Mesothelial cell of epicardium (in vitro differentiated cells): ENCODE data around the gene CLIP4. TPM values are rescaled to one million over a fixed set of nuclear protein-coding genes. Genes with fewer than 3 reads are reported as not detected.

ENCODE experiments used
- DNase-seq, 2 experiments: peaks; one replicate each; pipeline ENCODE4 v3.0.0; 2021; ENCODE audit warnings: low spot score in 2 of 2; ENCODE audit not compliant: unreplicated experiment in 2 of 2
- H3K27ac Mint-ChIP-seq: 2 replicates; pipeline ENCODE4 v1.8.0; 2021; ENCODE audit warnings: mixed read lengths
- H3K27me3 Mint-ChIP-seq: 2 replicates; pipeline ENCODE4 v1.8.0; 2021; ENCODE audit warnings: low read depth, mixed read lengths
- H3K36me3 Mint-ChIP-seq: 2 replicates; pipeline ENCODE4 v1.8.0; 2021; ENCODE audit warnings: mixed read lengths
- H3K4me1 Mint-ChIP-seq: 2 replicates; pipeline ENCODE4 v1.8.0; 2021; ENCODE audit warnings: mixed read lengths
- H3K4me3 Mint-ChIP-seq: 2 replicates; pipeline ENCODE4 v1.8.0; 2021; ENCODE audit warnings: mild to moderate bottlenecking, moderate library complexity, mixed read lengths
- H3K9me3 Mint-ChIP-seq: 2 replicates; pipeline ENCODE4 v1.8.0; 2021; ENCODE audit warnings: mixed read lengths
- total RNA-seq: library from RNA; stranded (reverse); gene quantifications from 3 replicates; pipeline ENCODE4 v1.2.1, GENCODE V29; 2021
- TF ChIP-seq, protein P1 (sequence below): fragments of 200-600 bp; sonication (generic); IDR thresholded peaks from one replicate; pipeline ENCODE4 v1.5.0; 2021; ENCODE audit warnings: antibody characterized with exemption; ENCODE audit not compliant: unreplicated experiment

The CLIP4 gene
- total RNA-seq, 1 donor from 2014 or later = 31.7 TPM

DNA sequence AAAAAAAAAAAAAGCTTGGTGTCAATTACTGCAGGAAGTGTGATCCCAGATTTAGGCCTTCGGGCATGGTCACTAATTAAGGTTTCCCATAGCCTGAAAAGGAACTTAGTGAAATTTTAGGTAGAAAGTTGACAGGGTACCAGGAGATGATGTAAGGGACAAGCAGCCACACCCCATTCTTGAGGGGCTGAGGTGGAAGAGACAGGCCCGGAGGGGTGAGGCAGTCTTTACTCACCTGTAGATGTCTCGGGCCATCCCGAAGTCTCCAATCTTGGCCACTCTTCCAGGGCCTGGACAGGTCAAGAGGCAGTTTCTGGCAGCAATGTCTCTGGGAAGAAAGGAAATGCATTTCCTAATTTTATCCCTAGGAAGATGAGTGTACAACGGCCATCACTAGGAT lies 94.3 kb downstream of the CLIP4 start:
- no peak overlapping the region for H3K4me3 Mint-ChIP-seq

DNA sequence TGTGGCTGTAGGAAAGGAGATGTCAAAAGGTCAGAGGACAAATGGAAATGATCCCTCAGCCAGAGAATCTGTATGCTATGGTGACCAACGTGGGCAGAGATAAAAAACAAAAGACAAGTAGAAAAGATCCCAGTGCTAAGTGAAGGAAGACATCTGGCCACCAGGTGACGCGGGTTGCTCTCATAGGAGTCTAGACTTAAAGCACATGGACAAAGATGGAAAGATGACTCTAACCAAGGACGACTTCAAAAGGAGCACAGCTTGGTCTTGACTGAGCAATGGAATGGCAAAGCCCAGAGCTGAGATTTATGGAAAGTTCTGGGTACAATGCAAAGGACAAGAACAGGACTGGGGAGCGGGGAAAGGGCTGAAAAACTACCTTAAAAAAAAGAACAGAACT lies 96.8 kb downstream of the CLIP4 start:
- H3K27ac Mint-ChIP-seq = no peak overlapping the region
- peak in 1 of 2 experiments; percentile 21 for DNase-seq
- peaks cover 4% of the 10 kb centered on the region for H3K4me1 Mint-ChIP-seq
- H3K27me3 Mint-ChIP-seq = peaks cover 14% of the 10 kb centered on the region
- H3K36me3 Mint-ChIP-seq = no peaks in the 10 kb centered on the region
- H3K4me3 Mint-ChIP-seq = no peak overlapping the region
- TF ChIP-seq, protein P1, sequence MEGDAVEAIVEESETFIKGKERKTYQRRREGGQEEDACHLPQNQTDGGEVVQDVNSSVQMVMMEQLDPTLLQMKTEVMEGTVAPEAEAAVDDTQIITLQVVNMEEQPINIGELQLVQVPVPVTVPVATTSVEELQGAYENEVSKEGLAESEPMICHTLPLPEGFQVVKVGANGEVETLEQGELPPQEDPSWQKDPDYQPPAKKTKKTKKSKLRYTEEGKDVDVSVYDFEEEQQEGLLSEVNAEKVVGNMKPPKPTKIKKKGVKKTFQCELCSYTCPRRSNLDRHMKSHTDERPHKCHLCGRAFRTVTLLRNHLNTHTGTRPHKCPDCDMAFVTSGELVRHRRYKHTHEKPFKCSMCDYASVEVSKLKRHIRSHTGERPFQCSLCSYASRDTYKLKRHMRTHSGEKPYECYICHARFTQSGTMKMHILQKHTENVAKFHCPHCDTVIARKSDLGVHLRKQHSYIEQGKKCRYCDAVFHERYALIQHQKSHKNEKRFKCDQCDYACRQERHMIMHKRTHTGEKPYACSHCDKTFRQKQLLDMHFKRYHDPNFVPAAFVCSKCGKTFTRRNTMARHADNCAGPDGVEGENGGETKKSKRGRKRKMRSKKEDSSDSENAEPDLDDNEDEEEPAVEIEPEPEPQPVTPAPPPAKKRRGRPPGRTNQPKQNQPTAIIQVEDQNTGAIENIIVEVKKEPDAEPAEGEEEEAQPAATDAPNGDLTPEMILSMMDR = no peak
- H3K9me3 Mint-ChIP-seq = no peaks in the 10 kb centered on the region

More for the DNA sequence above, 94.3 kb downstream of the CLIP4 start:
- DNase-seq = peak in 1 of 2 experiments; percentile 21
- TF ChIP-seq, protein P1 = no peak
- Mint-ChIP-seq H3K27me3 (peaks cover 11% of the 10 kb centered on the region), H3K4me1 (peaks cover 4% of the 10 kb centered on the region), H3K9me3 (no peaks in the 10 kb centered on the region), H3K27ac (no peak overlapping the region), H3K36me3 (no peaks in the 10 kb centered on the region)

DNA sequence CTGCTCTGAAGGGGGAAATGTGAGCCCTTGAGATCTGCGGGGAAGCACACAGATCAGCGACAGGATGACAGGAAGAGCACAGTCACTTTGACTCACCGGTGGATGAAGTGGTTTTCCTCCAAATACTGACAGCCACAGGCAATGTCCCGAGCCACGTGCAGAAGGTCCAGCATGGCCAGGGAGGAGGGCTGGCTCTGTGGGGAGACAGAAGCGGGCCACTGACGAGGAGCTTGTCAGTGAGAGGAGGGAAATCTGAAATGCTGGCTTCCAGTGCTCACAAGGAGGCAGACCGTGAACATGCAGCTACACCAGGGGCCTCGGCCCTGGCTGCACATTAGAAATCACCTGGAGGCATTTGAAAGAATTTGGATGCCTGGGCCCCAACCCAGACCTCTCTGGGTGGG lies 98.7 kb downstream of the CLIP4 start:
- no peak overlapping the region for H3K27ac Mint-ChIP-seq
- H3K4me3 Mint-ChIP-seq = no peak overlapping the region
- DNase-seq = peak in 1 of 2 experiments; percentile 14
- no peaks in the 10 kb centered on the region for H3K9me3 Mint-ChIP-seq
- TF ChIP-seq, protein P1 = no peak
- peaks cover 4% of the 10 kb centered on the region for H3K4me1 Mint-ChIP-seq
- peaks cover 17% of the 10 kb centered on the region for H3K27me3 Mint-ChIP-seq
- H3K36me3 Mint-ChIP-seq = no peaks in the 10 kb centered on the region

DNA sequence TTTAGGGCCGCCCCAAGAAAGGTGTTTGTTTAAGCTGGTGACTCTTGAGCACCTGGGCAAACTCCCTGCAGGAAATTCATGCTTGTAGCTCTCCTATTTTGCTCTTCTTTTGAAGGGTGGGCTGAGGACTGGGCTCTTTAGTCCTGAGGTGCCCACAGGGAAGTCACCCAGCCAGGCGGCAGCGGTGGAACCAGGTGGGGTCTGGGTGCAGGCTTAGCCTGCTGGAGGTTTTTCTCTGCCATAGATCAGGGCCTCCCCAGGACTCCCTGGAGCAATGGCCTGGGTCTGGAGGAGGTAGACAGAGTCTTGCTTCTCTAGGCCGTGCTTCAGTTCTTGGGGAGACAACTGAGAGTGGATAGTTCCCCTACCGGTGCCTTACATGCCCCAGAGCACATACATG lies 99.9 kb downstream of the CLIP4 start:
- Mint-ChIP-seq H3K27me3 (peaks cover 19% of the 10 kb centered on the region), H3K9me3 (no peaks in the 10 kb centered on the region), H3K4me1 (peaks cover 4% of the 10 kb centered on the region), H3K4me3 (no peak overlapping the region), H3K36me3 (no peaks in the 10 kb centered on the region), H3K27ac (no peak overlapping the region)
- TF ChIP-seq, protein P1 = no peak
- peak in 1 of 2 experiments; percentile 33 for DNase-seq

DNA sequence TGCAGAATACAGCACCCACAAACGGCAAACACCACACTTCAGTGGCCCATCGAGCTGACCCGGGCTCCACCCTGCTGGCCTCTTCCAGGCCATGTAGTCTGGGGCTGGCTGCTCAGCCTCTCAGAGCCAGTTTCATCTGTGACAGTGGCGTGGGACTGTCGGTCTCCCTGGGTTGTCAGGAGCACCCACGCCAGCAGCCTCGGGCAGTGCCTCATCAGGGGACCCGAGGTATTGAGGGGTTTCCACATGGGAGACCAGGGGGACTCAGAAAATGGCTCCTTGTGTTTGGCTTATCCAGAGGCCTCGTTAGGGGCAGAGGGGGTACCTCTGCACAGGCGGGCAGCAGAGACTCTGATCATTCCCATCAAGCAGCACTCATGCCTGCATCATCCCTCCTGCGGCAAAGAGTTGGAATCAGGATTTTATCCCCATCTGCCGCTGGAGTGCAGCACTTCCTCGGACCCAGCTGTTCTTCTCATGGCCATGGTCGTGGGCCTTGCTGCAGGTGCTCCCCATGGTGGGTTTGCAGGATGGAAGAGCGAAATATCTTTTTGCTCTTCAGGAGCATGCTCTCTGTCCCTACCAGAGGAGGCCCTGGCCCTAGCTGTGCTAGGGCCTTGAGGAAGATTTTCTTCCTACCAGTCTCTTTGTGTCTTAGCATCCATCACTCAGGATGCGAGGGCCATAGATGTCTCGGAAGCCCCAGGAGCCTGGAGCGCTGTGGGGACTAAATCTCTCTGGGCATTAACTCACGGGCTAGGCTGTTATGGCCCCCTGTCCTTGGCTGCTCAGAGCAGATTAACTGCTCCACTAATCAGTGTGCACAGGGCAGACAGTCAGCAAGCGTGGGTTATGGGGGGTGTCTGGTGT lies 100.8 kb downstream of the CLIP4 start:
- Mint-ChIP-seq H3K9me3 (no peaks in the 10 kb centered on the region), H3K27me3 (peaks cover 26% of the 10 kb centered on the region), H3K36me3 (no peaks in the 10 kb centered on the region), H3K27ac (no peak overlapping the region), H3K4me1 (peaks cover 4% of the 10 kb centered on the region), H3K4me3 (no peak overlapping the region)
- DNase-seq = peak in 1 of 2 experiments; percentile 36
- TF ChIP-seq, protein P1 = no peak
